Measurements from ENCODE around the gene CCDC93. TPM values are rescaled to one million over a fixed set of nuclear protein-coding genes. Genes with fewer than 3 reads are reported as not detected.
A peak's percentile ranks its signal among the peaks of the same experiment; 100 is the strongest.

Gene CCDC93
- total RNA-seq, 1 donor = 30.5 TPM

GRCh38 chr2:117977696-117978095 is 36.2 kb downstream of the CCDC93 start:
- no peak overlapping the region for H3K4me3 ChIP-seq (ENCODE audit: low read depth, low read length)
- TF ChIP-seq, protein P1, sequence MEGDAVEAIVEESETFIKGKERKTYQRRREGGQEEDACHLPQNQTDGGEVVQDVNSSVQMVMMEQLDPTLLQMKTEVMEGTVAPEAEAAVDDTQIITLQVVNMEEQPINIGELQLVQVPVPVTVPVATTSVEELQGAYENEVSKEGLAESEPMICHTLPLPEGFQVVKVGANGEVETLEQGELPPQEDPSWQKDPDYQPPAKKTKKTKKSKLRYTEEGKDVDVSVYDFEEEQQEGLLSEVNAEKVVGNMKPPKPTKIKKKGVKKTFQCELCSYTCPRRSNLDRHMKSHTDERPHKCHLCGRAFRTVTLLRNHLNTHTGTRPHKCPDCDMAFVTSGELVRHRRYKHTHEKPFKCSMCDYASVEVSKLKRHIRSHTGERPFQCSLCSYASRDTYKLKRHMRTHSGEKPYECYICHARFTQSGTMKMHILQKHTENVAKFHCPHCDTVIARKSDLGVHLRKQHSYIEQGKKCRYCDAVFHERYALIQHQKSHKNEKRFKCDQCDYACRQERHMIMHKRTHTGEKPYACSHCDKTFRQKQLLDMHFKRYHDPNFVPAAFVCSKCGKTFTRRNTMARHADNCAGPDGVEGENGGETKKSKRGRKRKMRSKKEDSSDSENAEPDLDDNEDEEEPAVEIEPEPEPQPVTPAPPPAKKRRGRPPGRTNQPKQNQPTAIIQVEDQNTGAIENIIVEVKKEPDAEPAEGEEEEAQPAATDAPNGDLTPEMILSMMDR (IDR thresholded peaks at IDR 0.05; ENCODE audit: insufficient read depth, low read length) = no peak
- DNase-seq (ENCODE audit: low read depth) = no peak

- H3K4me3 ChIP-seq (ENCODE audit: low read depth, low read length) = no peak overlapping the region
- DNase-seq (ENCODE audit: low read depth) = no peak
- TF ChIP-seq, protein P1 (IDR thresholded peaks at IDR 0.05; ENCODE audit: insufficient read depth, low read length) = no peak
Observed at GRCh38 chr2:117976581-117976980, 37.3 kb downstream of the CCDC93 start.

DNA sequence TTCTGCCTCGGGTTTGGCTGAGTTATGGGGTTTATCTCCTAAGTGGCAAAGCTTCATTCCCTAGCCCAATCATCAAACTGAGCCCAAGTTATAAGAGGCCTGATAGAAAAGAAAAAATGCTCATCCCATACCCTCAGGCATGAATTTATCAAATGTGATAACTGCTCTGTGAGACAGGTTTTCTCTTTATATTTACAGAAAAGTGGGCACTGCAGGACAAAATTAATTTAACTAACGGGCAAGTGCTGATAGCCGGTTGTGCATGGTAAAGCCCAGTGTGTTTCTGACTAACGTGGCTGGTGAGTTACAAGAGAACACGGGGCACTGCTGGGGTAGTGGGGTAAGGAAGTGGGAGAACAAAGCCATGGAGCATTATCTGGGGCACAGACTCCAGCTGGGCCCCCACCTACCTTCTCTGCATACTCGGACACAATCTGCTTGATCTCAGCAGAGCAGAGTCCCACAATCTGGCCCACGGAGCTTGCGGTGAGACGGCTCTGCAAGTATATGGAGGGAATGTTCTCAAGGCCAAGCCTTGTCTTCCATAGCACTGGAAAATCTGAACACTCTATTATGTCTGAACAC is 40.3 kb downstream of the CCDC93 start:
- H3K4me3 ChIP-seq (ENCODE audit: low read depth, low read length) = no peak overlapping the region
- DNase-seq (ENCODE audit: low read depth) = no peak
- TF ChIP-seq, protein P1 (IDR thresholded peaks at IDR 0.05; ENCODE audit: insufficient read depth, low read length) = no peak

- TF ChIP-seq, protein P1 (IDR thresholded peaks at IDR 0.05; ENCODE audit: insufficient read depth, low read length) = no peak
- DNase-seq (ENCODE audit: low read depth) = peak; percentile 41
- no peak overlapping the region for H3K4me3 ChIP-seq (ENCODE audit: low read depth, low read length)
Observed at GRCh38 chr2:117972476-117973123, 41.3 kb downstream of the CCDC93 start.

DNA sequence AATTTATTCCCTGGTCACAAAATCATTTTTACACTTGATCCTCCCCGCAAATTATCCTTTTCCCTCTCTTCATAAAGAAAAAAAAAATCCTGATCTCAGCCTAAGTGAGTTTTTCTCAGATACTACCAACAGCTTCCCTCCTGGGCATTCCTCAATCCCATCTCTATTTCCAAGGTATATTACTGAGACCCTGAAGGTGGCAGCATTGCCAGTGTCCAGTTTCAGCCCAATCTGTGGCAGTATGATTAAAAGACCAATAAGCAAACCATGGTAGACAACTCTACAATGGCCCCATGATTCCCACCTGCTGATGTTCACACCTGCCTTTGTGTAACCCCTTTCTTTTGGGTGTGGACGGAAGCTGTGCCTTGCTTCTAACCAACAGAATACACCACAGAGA is 45.1 kb downstream of the CCDC93 start:
- no peak for DNase-seq (ENCODE audit: low read depth)
- TF ChIP-seq, protein P1 (IDR thresholded peaks at IDR 0.05; ENCODE audit: insufficient read depth, low read length) = no peak
- no peak overlapping the region for H3K4me3 ChIP-seq (ENCODE audit: low read depth, low read length)

DNA sequence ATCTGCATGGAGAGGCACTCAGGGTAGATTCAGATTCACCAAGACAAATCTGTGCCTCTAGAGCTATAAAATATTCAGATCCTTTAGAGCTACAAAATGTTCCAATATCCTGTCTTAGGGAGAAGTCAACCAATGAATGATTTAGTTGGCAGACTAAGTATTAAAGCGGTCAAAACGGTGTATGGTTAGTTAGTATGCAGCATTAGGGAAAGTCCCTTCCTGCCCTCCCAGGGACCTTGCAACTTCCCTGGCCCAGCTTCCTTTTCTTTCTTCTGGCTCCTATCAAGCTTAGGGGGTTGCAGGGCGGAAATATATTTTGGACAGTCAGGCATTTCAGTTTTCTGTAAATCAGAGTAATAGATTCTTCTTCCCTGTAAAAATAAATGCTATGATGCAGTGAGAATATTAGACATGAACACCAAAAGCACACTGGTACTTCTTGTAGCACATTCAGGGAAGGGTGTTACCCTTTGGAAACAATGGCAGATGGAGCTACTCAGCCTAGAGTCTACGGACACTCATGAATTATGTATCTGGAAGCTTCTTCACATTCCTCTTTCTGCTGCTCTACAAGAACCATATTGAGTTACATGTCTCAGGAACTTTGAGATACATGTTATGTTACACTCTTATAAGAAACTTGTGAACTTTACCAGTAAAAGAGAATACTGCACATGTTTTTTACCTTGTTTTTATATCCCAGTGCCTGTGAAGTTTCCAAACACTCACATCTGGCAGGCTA is 45.7 kb downstream of the CCDC93 start:
- DNase-seq (ENCODE audit: low read depth) = peak; percentile 32
- H3K4me3 ChIP-seq (ENCODE audit: low read depth, low read length) = no peak overlapping the region
- TF ChIP-seq, protein P1 (IDR thresholded peaks at IDR 0.05; ENCODE audit: insufficient read depth, low read length) = no peak

All from fibroblast of the aortic adventitia (primary cell).